Measurements from ENCODE around the gene GLB1L3. TPM values are rescaled to one million over a fixed set of nuclear protein-coding genes. Genes with fewer than 3 reads are reported as not detected.
"Not testable (repeated sequence)": the region's sequence is repeated elsewhere in the genome, so short reads cannot be mapped to it uniquely, and the experiment has no call there.

Gene GLB1L3
- total RNA-seq, 1 donor from 2014 or later: not detected

DNA sequence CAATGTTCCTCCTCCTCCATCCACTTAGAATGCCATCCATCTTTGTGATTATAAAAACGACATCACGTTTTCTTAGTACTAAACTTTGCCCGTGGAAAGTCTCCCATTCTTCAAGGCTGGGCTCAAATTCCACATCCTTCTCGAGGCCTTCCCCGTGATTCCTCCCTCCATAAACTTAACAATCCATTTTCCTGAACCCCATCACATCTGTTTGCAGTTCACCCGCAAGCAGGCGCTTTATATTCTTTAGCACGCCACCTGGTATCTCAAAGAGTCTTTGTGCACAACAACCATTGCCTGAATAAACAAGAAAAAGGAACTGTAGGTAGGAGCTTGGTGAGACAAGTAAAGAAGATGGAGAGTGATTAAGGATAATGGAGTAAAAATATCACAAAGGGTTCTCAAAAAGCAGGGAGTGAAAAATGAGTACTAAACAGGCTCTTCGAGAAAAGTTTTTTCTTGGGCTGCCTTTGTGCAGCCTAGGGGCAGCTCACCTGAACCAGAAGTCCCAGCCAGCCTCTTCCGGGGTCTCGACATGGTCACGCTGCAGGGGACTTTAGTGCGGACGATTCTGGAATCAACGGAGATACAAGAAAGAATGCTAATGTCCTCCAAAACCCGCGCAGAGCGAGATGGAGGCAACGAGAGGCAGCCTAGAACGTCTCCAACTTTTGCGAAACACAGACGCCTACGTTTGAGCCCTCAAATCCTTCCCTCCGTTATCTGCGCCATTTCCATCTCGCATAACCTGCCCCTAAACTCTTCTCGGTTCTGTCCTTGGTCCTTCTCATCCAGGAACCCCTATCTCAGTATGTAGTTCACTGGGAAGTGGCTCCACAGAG, 23.6 kb upstream of the GLB1L3 start:
- no peak for DNase-seq (ENCODE audit: low read depth)

DNA sequence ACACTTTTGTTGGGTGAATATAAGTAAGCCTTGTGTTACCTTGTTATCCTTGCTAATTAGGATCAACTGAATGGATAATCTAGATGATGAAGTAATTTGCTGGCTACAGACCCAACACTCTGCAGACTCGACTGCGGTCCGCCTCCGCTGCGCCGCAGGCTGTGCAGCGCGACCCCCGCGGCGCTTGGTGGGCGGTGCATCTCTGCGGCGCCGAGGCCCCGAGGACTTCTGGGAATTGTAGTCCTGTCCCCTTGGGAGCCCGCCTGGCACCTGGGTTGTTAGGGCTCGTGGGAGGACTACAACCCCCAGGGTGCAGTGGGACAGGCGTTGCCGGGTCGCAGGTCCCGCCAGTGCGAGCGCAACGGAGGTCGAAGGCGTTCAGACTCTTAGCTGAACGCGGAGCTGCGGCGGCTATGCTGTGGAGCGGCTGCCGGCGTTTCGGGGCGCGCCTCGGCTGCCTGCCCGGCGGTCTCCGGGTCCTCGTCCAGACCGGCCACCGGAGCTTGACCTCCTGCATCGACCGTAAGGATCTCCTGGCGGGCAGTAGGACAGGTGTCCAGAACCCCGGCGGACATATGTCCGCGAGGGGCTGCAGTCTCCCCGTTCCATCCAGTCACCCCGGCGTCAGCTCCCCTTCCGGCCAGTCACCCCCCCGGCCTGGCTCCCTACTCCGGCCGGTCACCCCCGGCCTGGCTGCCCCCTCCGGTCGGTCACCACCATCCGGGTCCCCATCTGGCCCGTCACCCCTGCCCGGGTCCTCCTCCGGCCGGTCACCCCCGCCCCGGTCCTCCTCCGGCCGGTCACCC, 22.8 kb upstream of the GLB1L3 start, which contains the start of the genes ACAD8 and THYN1:
Gene ACAD8, plus strand, starts transcription at position 381 of the 806 bp plus-strand sequence. Its CDS starts 33 bp downstream, at position 414.
Gene THYN1, minus strand, starts transcription at position 165 of the 806 bp plus-strand sequence. CDS start 470 bp downstream, outside the sequence.
- peak; percentile 92 for DNase-seq (ENCODE audit: low read depth)

DNA sequence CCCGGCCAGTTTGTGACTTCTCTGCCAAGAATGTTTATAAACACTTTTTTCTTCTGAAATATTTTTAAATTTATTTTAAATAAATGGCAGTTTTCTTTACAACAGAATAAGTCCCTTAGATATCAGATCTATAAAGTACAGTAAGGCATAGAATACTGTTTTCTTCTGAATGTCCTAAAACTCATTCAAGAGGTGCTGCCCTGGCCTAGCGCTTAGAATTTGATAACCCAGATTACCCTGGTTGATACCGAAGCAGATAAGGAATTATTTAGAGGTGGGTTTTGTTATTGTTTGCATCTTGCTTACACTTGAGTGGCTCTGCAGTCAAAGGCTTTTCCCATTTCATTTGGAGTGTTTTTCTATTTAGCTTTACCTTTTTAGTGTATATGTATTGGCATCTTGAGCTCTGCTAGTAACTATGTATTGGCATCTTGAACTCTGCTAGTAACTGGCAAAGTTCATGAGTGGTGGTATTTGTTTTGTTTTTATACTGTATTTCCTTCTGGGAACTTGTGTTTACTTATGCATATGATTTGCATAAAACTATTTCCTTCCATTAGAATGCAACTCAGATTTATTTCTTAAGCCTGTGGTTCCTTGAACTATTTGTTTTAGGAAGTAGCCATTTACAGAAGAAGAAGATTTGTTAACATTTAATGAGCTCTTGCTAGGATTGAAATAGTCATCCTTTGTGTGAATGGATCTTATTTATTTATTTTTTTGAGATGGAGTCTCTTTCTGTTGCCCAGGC, 21.6 kb upstream of the GLB1L3 start:
- no peak for DNase-seq (ENCODE audit: low read depth)

DNA sequence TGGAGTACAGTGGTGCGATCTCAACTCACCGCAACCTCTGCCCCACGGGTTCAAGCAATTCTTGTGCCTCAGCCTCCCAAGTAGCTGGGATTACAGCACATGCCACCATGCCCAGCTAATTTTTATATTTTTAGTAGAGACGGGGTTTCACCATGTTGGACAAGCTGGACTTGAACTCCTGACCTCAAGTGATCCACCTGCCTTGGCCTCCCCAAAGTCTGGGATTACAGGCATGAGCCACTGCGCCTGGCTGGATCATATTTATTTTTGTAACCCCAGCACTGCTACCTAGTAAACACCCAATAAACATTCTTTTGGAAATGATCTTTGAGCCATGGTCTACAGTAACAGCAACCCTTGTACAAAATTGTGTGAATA, 21.0 kb upstream of the GLB1L3 start:
- not testable (repeated sequence) for DNase-seq (ENCODE audit: low read depth)

DNA sequence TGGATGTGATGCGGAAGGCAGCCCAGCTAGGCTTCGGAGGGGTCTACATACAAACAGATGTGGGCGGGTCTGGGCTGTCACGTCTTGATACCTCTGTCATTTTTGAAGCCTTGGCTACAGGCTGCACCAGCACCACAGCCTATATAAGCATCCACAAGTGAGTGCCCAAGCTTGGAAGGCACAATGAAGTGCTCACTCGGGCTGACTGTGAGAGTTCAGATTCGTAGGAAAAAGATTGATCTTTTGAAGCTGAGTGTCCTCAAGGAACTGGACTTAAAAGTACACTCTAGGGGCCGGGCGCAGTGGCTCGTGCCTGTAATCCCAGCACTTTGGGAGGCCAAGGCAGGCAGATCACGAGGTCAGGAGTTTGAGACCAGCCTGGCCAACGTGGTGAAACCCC, 19.1 kb upstream of the GLB1L3 start:
- DNase-seq (ENCODE audit: low read depth): no peak

DNA sequence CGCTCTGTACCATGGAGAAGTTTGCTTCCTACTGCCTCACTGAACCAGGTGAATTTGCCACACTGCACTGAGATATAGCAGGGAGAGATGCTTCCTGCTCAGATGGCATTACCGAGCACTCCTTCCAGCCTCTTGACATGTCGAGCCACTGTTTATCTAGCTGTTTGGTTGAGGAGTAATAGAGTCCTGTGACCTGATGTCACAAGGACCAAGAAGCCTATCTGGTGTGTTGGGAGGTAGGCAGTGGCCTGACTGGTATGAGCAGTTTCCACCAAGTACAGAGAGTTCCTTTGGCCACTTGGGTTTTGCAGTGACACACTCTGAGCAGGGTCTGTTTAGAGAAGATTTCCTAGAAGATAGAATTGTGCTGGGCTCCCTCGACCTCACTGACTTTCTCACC, 17.6 kb upstream of the GLB1L3 start:
- no peak for DNase-seq (ENCODE audit: low read depth)

DNA sequence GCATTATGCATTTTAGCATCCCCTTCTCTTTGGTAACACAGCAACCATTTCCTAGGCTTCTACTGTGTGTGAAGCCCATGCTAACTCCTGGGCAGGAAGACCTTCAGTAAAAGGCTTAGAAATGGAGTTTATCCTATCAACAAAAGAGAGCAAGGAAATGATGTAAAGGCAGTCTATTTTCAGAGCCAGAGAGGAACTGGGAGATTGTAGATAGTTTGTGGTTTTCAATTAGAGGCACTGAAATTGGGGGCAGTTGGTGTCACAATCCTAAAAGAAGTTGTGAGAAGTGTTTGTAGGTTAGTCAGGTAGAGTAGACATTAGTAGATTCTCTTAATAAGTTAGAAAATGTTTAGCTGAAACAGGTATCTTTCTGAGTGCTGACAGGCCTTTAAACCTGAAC, 15.7 kb upstream of the GLB1L3 start:
- DNase-seq (ENCODE audit: low read depth): no peak

DNA sequence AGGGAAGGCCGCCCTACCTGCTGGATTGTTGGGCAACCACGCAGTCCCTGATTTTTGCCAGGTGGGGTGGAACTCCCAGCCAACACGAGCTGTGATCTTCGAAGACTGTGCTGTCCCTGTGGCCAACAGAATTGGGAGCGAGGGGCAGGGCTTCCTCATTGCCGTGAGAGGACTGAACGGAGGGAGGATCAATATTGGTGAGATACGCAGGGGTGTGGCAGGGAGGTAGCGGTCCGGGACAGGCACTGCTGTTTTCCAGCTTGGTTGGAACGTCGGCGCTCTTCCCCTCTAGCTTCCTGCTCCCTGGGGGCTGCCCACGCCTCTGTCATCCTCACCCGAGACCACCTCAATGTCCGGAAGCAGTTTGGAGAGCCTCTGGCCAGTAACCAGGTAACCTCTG, 15.2 kb upstream of the GLB1L3 start:
- no peak for DNase-seq (ENCODE audit: low read depth)

DNA sequence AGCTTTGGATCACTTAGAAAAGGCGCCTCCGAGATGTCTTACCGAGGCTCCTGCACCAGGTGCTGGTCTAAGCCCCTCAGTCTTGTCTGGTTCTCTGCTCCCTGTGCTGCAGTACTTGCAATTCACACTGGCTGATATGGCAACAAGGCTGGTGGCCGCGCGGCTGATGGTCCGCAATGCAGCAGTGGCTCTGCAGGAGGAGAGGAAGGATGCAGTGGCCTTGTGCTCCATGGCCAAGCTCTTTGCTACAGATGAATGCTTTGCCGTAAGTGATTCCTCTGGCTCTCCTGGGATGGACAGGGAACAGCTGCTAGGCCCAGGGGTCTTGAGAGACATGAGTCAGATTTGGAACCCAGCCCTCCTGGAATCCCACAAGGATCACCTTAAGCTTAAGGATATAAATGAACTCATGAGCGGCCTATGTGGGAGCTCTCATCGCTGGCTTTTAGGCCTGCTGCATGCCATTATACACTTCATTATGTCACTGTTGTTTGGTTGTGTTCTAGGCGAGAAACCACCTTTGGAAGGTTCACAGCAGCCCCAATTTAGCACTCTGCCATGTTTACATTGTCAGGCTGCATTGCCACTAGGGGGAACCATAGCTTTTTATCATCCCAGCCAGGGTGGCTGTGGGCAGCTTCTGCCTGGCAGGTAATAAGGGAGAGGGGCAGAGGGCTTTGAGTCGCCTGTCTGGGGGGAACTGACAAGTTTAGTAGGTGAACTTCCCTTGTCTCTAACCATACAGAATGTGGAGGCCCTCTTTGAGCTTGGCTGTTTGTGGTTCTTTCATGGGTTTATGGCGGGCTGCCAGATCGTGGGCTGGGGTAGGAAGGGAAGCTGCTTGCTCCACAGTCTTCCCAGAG, 14.3 kb upstream of the GLB1L3 start:
- DNase-seq (ENCODE audit: low read depth): no peak

DNA sequence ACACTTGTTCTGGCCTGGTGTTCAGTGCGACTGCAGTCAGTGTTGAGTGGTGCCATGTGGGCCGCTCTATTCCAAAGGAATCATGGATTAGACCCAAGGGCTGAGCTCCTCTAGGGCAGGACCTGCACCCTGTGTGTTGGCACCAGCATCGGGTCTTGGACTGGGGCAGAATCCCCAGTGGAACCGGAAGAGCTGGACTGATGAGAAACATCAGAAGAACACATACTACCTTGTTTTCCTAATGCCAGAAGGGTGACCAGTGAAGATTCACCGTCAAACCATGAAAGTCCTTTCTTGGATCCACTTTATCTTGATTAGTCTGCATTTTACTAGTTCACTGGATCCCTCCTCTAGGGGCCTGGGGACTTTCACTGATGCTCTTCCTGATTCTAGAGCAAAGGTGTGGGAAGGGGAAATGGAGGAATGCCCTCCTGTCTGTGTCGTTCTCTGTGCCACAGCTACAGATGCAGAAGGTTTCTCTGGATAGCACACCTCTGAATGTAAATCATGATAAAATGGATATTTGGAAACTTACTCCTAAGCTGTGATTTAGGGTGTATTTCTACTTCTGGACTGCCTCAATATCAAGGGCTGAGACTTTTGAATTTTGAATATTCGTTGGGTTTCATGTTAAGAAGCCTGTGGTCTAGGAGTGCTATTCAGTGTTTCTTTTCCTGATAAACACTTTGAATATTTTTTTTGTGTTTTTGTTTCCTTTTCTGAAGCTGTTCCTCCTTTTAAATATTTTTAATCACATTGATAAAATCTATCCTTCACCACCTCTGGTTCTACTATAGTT, 11.0 kb upstream of the GLB1L3 start:
- no peak for DNase-seq (ENCODE audit: low read depth)

DNA sequence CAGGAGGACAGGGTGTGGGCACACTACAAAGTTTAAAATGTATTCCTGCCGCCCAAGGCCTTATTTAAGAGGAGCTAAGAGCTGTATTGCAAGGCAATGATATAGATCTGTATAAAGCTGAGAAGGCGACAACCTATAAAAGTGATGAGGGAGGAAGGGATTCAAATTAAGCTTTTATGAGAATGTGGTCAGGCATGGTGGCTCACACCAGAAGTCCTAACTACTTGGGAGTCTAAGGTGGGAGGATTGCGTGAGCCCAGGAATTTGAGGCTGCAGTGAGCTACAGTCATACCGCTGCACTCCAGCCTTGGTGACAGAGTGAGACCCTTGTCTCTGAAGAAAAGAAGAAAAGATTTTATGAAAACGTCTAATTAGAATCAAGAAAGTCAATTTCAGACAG, 9.7 kb upstream of the GLB1L3 start:
- no peak for DNase-seq (ENCODE audit: low read depth)

DNA sequence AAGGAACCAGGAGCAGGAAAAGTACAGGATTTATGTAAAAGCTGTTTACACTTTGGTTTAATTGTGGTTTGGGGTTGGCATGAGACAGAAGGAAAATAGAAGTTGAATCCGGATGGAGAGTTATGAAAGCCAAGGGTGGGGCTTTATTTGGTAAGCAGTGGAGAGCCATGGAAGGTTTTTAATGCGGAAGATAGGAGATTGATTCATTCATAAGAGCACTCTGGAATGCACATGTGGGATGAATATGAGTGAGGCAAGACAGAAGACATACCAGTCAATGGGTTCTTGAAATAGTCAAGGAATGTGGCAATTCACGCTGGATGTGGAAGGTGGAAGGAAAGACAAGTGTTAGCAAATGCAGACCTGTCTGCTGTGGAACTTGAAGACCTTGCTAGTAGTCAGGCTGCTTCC, 9.3 kb upstream of the GLB1L3 start:
- DNase-seq (ENCODE audit: low read depth): no peak

DNA sequence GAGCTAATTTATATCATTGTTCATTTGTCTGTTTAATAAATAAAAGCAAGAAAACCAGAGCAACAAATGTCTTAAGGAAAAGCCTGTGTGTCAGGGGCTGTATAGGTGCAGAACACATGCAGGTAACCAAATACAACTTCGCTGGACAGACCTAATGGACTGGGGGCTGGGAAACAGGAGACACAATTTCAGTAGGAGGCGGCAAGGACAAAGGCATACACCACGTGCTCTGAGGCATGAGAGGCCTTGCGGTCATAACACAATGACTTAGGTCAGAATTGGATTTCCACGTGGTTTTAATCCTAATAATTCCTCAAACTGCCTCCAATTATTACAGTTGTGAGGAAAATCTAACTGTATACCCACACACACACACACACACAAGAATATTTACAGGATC, 8.7 kb upstream of the GLB1L3 start:
- no peak for DNase-seq (ENCODE audit: low read depth)

DNA sequence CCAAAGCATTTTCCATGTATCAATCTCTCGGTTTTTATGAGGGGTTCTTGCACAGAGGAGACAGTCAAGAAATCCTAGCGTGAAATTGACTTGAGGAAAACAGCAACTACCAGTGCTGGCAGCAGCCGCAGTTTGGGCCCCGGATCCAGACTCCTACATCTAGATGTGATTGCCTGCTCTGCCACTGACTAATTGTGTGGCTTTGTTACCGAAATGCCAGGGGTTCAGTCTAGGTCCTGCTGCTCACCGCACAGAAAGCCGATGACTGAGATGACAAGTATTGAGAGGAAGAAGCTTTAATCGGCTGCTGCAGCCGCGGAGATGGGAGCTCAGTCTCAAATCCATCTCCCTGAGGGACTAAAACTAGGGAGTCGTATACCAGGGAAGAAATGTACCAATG, 8.2 kb upstream of the GLB1L3 start:
- no peak for DNase-seq (ENCODE audit: low read depth)

DNA sequence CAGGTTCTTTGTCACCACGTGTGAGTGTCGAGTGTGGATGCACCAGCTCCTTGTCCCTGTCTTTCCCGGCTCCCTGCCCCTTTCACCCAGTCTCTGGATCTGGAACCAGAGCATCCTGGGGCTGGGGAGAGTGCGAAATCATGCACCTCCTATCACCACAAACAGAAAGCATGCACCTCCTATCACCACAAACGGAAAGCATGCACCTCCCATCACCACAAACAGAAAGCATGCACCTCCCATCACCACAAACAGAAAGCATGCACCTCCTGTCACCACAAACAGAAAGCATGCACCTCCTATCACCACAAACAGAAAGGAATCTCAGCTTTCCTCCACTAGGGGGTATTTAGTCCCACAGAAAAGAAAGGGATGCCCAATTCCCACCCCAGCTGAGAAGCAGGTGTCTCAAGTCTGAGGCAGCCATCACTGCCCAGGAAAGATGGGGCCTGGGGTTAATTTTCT, 5.9 kb upstream of the GLB1L3 start:
- DNase-seq (ENCODE audit: low read depth): no peak

DNA sequence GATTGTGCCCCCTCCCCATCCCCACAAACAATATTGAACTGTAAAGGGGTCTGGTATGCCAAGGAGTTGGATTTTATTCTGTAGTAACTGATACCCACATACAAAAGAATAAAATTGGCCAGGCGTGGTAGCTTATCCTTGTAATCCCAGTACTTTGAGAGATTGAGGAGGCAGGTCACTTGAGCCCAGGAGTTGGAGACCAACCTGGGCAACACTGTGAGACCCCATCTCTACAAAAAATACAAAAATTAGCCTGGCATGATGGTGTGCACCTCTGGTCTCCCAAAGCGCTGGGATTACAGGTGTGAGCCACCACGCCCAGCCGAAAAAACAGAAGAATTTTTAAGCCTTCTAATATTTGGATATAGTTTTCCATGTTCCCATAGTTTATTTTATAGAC, 4.2 kb upstream of the GLB1L3 start:
- DNase-seq (ENCODE audit: low read depth): no peak

DNA sequence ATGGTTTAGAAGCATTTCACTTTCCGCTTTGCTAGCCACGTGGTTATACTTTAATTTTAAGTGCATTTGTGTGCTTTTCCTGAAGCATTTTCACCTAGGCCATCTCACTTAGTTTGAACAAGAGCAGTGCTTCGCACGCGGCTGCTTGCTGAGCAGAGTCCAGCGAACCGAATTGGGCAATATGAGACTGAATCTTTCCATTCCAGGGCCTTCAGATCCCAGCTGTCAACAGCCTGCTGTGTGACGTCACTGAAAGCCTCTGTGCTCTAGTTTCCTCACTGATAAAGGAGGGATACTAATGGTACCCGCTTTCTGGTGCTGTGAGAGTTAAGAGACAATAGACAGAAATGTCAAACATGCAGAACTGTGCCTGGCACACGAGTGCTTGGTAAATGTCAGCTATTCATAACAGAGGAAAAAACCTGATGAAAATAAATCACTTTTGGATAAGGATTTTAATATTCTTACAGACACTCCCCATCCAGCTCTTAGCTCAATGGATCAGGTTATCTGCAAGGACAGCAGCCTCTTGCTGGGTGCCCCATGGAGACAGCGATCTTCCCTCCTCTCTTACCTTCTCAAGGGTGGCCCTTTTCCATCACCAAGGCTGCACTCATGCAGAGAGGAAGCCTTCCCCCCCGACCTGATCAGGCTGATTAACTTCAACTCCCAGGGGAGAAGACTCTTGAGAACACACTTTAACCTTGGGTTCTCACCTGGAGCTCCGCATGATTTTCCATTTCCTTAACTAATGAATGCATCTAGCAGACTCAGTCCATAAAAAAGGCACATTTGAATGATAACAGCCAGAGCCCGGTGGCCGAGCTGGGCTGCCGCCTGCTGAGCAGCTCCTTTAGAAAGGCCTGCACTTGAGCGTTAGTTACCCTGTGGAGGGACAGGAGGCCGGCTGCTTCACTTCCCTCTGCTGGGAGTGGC, 3.5 kb upstream of the GLB1L3 start:
- DNase-seq (ENCODE audit: low read depth): no peak

DNA sequence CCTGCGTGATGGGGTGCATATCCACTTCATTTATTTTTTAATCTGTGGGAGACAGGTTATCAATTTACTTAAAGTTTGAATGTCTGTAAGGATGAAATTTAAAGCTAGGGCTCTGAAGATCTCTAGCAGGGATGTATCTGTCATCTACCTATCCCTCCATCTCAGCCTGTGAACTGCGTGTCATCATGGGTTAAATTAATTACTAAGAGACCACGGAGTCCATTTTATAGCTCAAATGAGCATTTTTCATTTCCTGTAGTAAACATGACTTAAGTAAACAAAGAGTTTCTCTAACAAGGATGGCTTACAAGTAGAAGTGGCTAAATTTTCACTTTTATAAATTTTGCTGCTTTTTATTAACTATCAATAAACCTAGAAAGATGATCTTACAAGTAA, 2.9 kb upstream of the GLB1L3 start:
- no peak for DNase-seq (ENCODE audit: low read depth)

DNA sequence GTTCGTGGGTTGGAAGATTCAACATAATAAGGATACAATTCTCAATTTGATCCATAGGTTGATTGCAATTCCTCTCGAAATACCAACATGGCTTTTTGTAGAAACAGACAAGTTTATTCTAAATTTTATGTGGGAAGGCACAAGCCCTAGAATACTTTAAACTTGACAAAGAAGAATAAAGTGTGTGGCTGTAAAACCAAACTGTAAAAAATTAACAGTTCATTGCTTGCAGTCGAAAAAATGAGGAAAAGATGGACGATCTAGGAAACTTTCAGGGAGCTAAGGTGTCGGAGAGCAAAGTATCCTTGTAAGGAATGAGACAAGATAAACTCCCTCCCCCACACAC, 1.0 kb upstream of the GLB1L3 start:
- DNase-seq (ENCODE audit: low read depth): no peak
